Measurements from ENCODE around the gene ARMS2.
A peak's percentile ranks its signal among the peaks of the same experiment; 100 is the strongest.

Gene ARMS2

DNA sequence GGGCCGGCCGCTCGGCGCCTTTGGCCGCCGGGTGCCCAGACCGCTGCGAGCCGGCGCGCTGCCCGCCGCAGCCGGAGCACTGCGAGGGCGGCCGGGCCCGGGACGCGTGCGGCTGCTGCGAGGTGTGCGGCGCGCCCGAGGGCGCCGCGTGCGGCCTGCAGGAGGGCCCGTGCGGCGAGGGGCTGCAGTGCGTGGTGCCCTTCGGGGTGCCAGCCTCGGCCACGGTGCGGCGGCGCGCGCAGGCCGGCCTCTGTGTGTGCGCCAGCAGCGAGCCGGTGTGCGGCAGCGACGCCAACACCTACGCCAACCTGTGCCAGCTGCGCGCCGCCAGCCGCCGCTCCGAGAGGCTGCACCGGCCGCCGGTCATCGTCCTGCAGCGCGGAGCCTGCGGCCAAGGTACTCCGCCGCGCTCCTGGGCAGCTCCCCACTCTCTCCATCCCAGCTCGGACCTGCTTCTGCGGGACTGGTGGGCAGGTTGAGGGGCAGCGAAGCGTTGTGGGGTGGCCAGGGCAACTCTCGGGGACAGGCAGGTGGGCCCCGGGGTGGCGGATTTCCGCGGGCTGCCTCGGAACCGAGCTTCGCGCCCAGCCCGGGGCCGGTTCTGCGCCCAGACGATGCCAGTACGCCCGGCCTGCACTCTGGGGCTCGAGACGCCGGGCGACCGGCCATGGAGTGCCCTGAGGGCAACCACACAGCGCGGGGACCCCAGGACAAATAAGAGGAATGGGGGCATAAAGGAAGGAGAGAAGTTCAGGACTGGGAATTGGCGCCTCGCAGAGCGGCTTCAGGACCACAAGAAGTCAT lies 7.5 kb downstream of the ARMS2 start:
- ATAC-seq, result peak; percentile 49
- TF ChIP-seq ISL1 (CRISPR knock-in tag; IDR thresholded peaks at IDR 0.05) (no peak), ZNF565 (CRISPR knock-in tag; conservative IDR thresholded peaks at IDR 0.05; ENCODE audit: low read depth) (no peak), TCF4 (CRISPR knock-in tag; IDR thresholded peaks at IDR 0.05; ENCODE audit: borderline replicate concordance) (no peak), ARNTL (CRISPR knock-in tag; IDR thresholded peaks at IDR 0.05; ENCODE audit: borderline replicate concordance, low read depth) (no peak), ZC3H10 (CRISPR knock-in tag; IDR thresholded peaks at IDR 0.05) (no peak), ZFP30 (CRISPR knock-in tag; IDR thresholded peaks at IDR 0.05) (no peak), SNAI2 (CRISPR knock-in tag; IDR thresholded peaks at IDR 0.05) (no peak)
- TF ChIP-seq, protein P1, sequence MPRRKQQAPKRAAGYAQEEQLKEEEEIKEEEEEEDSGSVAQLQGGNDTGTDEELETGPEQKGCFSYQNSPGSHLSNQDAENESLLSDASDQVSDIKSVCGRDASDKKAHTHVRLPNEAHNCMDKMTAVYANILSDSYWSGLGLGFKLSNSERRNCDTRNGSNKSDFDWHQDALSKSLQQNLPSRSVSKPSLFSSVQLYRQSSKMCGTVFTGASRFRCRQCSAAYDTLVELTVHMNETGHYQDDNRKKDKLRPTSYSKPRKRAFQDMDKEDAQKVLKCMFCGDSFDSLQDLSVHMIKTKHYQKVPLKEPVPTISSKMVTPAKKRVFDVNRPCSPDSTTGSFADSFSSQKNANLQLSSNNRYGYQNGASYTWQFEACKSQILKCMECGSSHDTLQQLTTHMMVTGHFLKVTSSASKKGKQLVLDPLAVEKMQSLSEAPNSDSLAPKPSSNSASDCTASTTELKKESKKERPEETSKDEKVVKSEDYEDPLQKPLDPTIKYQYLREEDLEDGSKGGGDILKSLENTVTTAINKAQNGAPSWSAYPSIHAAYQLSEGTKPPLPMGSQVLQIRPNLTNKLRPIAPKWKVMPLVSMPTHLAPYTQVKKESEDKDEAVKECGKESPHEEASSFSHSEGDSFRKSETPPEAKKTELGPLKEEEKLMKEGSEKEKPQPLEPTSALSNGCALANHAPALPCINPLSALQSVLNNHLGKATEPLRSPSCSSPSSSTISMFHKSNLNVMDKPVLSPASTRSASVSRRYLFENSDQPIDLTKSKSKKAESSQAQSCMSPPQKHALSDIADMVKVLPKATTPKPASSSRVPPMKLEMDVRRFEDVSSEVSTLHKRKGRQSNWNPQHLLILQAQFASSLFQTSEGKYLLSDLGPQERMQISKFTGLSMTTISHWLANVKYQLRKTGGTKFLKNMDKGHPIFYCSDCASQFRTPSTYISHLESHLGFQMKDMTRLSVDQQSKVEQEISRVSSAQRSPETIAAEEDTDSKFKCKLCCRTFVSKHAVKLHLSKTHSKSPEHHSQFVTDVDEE (CRISPR knock-in tag; IDR thresholded peaks at IDR 0.05), result no peak
- TF ChIP-seq, protein P2, sequence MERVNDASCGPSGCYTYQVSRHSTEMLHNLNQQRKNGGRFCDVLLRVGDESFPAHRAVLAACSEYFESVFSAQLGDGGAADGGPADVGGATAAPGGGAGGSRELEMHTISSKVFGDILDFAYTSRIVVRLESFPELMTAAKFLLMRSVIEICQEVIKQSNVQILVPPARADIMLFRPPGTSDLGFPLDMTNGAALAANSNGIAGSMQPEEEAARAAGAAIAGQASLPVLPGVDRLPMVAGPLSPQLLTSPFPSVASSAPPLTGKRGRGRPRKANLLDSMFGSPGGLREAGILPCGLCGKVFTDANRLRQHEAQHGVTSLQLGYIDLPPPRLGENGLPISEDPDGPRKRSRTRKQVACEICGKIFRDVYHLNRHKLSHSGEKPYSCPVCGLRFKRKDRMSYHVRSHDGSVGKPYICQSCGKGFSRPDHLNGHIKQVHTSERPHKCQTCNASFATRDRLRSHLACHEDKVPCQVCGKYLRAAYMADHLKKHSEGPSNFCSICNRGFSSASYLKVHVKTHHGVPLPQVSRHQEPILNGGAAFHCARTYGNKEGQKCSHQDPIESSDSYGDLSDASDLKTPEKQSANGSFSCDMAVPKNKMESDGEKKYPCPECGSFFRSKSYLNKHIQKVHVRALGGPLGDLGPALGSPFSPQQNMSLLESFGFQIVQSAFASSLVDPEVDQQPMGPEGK (CRISPR knock-in tag; IDR thresholded peaks at IDR 0.05; ENCODE audit: borderline replicate concordance), result no peak

- ATAC-seq, result peak; percentile 65
- no peak for TF ChIP-seq OSR1 (CRISPR knock-in tag; IDR thresholded peaks at IDR 0.05)
- no peak for TF ChIP-seq PPARA (CRISPR knock-in tag; IDR thresholded peaks at IDR 0.05; ENCODE audit: borderline replicate concordance)
- TF ChIP-seq, protein P3, sequence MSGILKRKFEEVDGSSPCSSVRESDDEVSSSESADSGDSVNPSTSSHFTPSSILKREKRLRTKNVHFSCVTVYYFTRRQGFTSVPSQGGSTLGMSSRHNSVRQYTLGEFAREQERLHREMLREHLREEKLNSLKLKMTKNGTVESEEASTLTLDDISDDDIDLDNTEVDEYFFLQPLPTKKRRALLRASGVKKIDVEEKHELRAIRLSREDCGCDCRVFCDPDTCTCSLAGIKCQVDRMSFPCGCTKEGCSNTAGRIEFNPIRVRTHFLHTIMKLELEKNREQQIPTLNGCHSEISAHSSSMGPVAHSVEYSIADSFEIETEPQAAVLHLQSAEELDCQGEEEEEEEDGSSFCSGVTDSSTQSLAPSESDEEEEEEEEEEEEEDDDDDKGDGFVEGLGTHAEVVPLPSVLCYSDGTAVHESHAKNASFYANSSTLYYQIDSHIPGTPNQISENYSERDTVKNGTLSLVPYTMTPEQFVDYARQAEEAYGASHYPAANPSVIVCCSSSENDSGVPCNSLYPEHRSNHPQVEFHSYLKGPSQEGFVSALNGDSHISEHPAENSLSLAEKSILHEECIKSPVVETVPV (CRISPR knock-in tag; IDR thresholded peaks at IDR 0.05), result no peak
- TF ChIP-seq, protein P2 (CRISPR knock-in tag; IDR thresholded peaks at IDR 0.05; ENCODE audit: borderline replicate concordance), result no peak
- TF ChIP-seq ZFP30 (CRISPR knock-in tag; IDR thresholded peaks at IDR 0.05), result no peak
- no peak for TF ChIP-seq TOX (CRISPR knock-in tag; IDR thresholded peaks at IDR 0.05; ENCODE audit: borderline replicate concordance)
- no peak for TF ChIP-seq SNAI2 (CRISPR knock-in tag; IDR thresholded peaks at IDR 0.05)
- TF ChIP-seq ZNF70 (CRISPR knock-in tag; IDR thresholded peaks at IDR 0.05), result no peak
- TF ChIP-seq CSDC2 (CRISPR knock-in tag; IDR thresholded peaks at IDR 0.05), result no peak
- TF ChIP-seq ZNF8 (CRISPR knock-in tag; IDR thresholded peaks at IDR 0.05), result no peak
- no peak for TF ChIP-seq ZFP3 (CRISPR knock-in tag; IDR thresholded peaks at IDR 0.05)
Observed at GRCh38 chr10:122462533-122463465, 8.3 kb downstream of the ARMS2 start.

DNA sequence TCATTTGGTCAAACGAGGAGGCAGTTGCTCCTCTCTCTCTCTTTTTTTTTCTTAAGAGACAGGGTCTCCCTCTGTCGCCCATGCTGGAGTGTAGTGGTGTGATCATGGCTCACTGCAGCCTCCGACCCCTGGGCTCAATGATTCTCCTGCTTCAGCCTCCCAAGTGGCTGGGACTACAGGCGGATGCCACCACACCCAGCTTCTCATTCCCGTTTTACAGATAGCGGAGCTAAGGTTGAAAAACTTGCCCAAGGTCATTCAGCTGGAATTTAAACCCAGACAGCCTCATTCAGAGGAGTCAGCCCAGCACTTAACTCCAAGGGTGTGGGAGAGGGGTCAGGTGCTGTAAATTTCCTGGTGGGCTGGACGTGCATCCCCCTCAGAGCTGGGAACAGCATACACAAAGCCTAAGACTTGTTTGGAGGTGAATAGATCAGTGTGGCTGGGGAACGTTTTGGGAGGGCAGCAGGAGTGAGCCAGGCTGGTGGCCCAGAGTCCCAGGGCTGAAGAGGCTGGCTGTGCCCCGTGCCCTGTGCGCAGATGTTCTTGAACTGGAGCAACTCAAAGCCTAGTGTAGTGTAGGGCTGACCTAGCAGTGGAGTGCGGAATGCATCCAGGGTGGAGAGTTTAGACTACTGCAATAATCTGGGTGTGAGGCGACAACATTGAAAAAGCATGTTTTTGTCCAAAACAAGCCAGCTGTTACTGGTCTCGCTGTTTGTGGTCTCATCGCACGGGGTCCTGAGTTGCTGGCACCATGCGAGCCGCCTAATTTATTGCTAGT lies 9.2 kb downstream of the ARMS2 start:
- no peak for ATAC-seq
- no peak for TF ChIP-seq CSDC2 (CRISPR knock-in tag; IDR thresholded peaks at IDR 0.05)
- TF ChIP-seq ZFP3 (CRISPR knock-in tag; IDR thresholded peaks at IDR 0.05), result no peak
- TF ChIP-seq, protein P3 (CRISPR knock-in tag; IDR thresholded peaks at IDR 0.05), result no peak
- TF ChIP-seq SNAI2 (CRISPR knock-in tag; IDR thresholded peaks at IDR 0.05), result no peak
- no peak for TF ChIP-seq ZC3H10 (CRISPR knock-in tag; IDR thresholded peaks at IDR 0.05)
- no peak for TF ChIP-seq ZFP30 (CRISPR knock-in tag; IDR thresholded peaks at IDR 0.05)
- no peak for TF ChIP-seq TOX (CRISPR knock-in tag; IDR thresholded peaks at IDR 0.05; ENCODE audit: borderline replicate concordance)
- no peak for TF ChIP-seq ESRRG (CRISPR knock-in tag; IDR thresholded peaks at IDR 0.05)
- TF ChIP-seq, protein P1 (CRISPR knock-in tag; IDR thresholded peaks at IDR 0.05), result no peak
- TF ChIP-seq ISL1 (CRISPR knock-in tag; IDR thresholded peaks at IDR 0.05), result no peak
